K562 (cell line): Measurements from ENCODE around the gene PGD. TPM values are rescaled to one million over a fixed set of nuclear protein-coding genes. Genes with fewer than 3 reads are reported as not detected.

ENCODE experiments used
- ATAC-seq: fragments of 200-7000 bp; cut with Tn5 transposase; 3 replicates; pipeline ENCODE4 v1.9.1; 2020; ENCODE audit warnings: moderate library complexity
- BruUV-seq: library from RNA; stranded (reverse); fragments of 400-500 nt; replicated peaks from 2 replicates; lab custom pipeline; 2021; lab: Mats Ljungman, UMichigan
- CTCF ChIA-PET: fragments of 300-600 bp; formaldehyde crosslinking; extraction: SDS; loops from one replicate; lab custom pipeline; 2021; ENCODE audit warnings: low intra/inter-chr PET ratio; lab: Yijun Ruan, JAX
- POLR2A ChIA-PET: fragments of 300-600, 350-650 bp; sonication (Branson Sonifier 250); formaldehyde crosslinking; extraction: SDS; loops from one replicate; lab custom pipeline; 2021; ENCODE audit warnings: antibody characterized with exemption, inconsistent platforms; lab: Yijun Ruan, JAX
- DNase-seq, 4 experiments: peaks; one replicate each; pipeline versions ENCODE4 v3.0.0 to v3.0.0-alpha.2; 2011 to 2018; ENCODE audit warnings: low spot score in 3 of 4, mixed read lengths in 3 of 4; ENCODE audit errors: extremely low read depth in 1 of 4
- FAIRE-seq: peaks from 2 replicates; lab custom pipeline; 2011; peaks lifted over from hg19 to GRCh38; lab: Jason Lieb, UNC
- H2AFZ ChIP-seq: 2 replicates; pipeline ENCODE4 v1.6.0; 2011; ENCODE audit warnings: low read depth, low read length, control low read depth, inconsistent platforms
- H3K27ac ChIP-seq: fragments of 200-600 bp; 3 replicates; pipeline ENCODE4 v1.8.0; 2011; ENCODE audit warnings: low read depth, mild to moderate bottlenecking, control low read depth, inconsistent platforms, low read length, moderate library complexity, mixed read lengths; ENCODE audit errors: extremely low read depth
- H3K27me3 ChIP-seq, 2 experiments: fragments of 300-600 bp in 1 of 2; 2 replicates in 1 of 2; 3 replicates in 1 of 2; pipeline versions ENCODE4 v1.6.0 to v1.8.0; 2011; ENCODE audit warnings: inconsistent platforms in 2 of 2, low read length in 2 of 2, mild to moderate bottlenecking in 1 of 2, mixed read lengths in 1 of 2, moderate library complexity in 1 of 2; ENCODE audit not compliant: control insufficient read depth in 2 of 2, insufficient read depth in 2 of 2
- H3K36me3 ChIP-seq: fragments of 300-600 bp; 3 replicates; pipeline ENCODE4 v1.8.0; 2011; ENCODE audit warnings: mild to moderate bottlenecking, low read length, inconsistent platforms; ENCODE audit not compliant: control insufficient read depth, insufficient read depth
- H3K4me1 ChIP-seq, 2 experiments: fragments of 200-600 bp in 1 of 2; replicated peaks in 1 of 2; 2 replicates in 1 of 2; 3 replicates in 1 of 2; pipeline versions ENCODE4 v1.5.1 to v1.8.0; 2011; ENCODE audit warnings: inconsistent platforms in 2 of 2, low read length in 2 of 2, mild to moderate bottlenecking in 1 of 2, mixed read lengths in 1 of 2, moderate library complexity in 1 of 2; ENCODE audit not compliant: control insufficient read depth in 2 of 2, insufficient read depth in 2 of 2
- H3K4me2 ChIP-seq: 2 replicates; pipeline ENCODE4 v1.6.1; 2011; ENCODE audit warnings: low read length, control low read depth, inconsistent platforms, mixed read lengths; ENCODE audit not compliant: insufficient read depth
- H3K4me3 ChIP-seq: fragments of 200-600 bp; sonication (generic), shearing (Covaris generic); 2 replicates; pipeline ENCODE4 v1.5.1; 2016; ENCODE audit warnings: control low read depth, inconsistent platforms
- H3K79me2 ChIP-seq: fragments of 200-600 bp; 3 replicates; pipeline ENCODE4 v1.8.0; 2011; ENCODE audit warnings: low read length, inconsistent platforms; ENCODE audit not compliant: control insufficient read depth, insufficient read depth
- H3K9ac ChIP-seq, 2 experiments: 2 replicates each; pipeline versions ENCODE4 v1.6.0 to v1.6.1; 2011; ENCODE audit warnings: low read depth in 2 of 2, low read length in 2 of 2, control low read depth in 1 of 2, inconsistent platforms in 1 of 2, mild to moderate bottlenecking in 1 of 2, mixed read lengths in 1 of 2; ENCODE audit not compliant: insufficient read depth in 1 of 2
- H3K9me1 ChIP-seq: one replicate; pipeline ENCODE4 v1.6.0; 2011; ENCODE audit warnings: inconsistent platforms, mild to moderate bottlenecking, low read length, moderate library complexity; ENCODE audit not compliant: control insufficient read depth, insufficient read depth
- H3K9me3 ChIP-seq: replicated peaks from 2 replicates; pipeline ENCODE4 v1.5.1; 2011; ENCODE audit warnings: low read depth, low read length, inconsistent platforms; ENCODE audit not compliant: control insufficient read depth, insufficient read depth
- H4K20me1 ChIP-seq: replicated peaks from 2 replicates; pipeline ENCODE4 v1.6.1; 2011; ENCODE audit warnings: low read length, inconsistent platforms, mixed read lengths; ENCODE audit not compliant: control insufficient read depth, insufficient read depth
- CAMTA2 ChIP-seq: fragments of 250-450 bp; sonication (Bioruptor Pico); conservative IDR thresholded peaks from 2 replicates; pipeline ENCODE4 v1.5.1; 2022
- CUX1 ChIP-seq: fragments of 200-800 bp; sonication (Bioruptor generic); IDR thresholded peaks from 2 replicates; pipeline ENCODE4 v1.6.1; 2016; ENCODE audit warnings: missing genetic modification characterization, missing compliant biosample characterization
- KAT8 ChIP-seq: fragments of 450-650 bp; IDR thresholded peaks from 2 replicates; pipeline ENCODE4 v1.6.1; 2016; ENCODE audit warnings: low read depth, mild to moderate bottlenecking
- MLLT1 ChIP-seq, 2 experiments: fragments of 450-650 bp; IDR thresholded peaks; 2 replicates each; pipeline ENCODE4 v1.6.1; 2016
- NFE2 ChIP-seq: IDR thresholded peaks from 2 replicates; pipeline ENCODE4 v1.6.1; 2014; ENCODE audit warnings: antibody characterized with exemption, low read depth
- THAP7 ChIP-seq: fragments of 250-450 bp; sonication (Bioruptor Pico); IDR thresholded peaks from 2 replicates; pipeline ENCODE4 v1.5.0; 2021
- ZNF766 ChIP-seq: fragments of 200-800 bp; sonication (Bioruptor generic); conservative IDR thresholded peaks from 2 replicates; pipeline ENCODE4 v1.6.1; 2016; ENCODE audit warnings: missing genetic modification characterization, missing compliant biosample characterization
- ZNF79 ChIP-seq: fragments of 250-450 bp; sonication (Bioruptor Pico); IDR thresholded peaks from 2 replicates; pipeline ENCODE4 v1.4.0; 2020; ENCODE audit warnings: low read depth, mild to moderate bottlenecking, moderate library complexity
- whole genome bisulfite sequencing: fragments of 100-300 bp; shearing (Covaris generic); methylation state at CpG from one replicate; pipeline ENCODE4 v1.1.6; 2016; ENCODE audit warnings: low coverage, mixed read lengths; ENCODE audit not compliant: insufficient coverage; ENCODE audit errors: missing lambda C conversion rate; 5-methylcytosine and 5-hydroxymethylcytosine counted together
- in situ Hi-C: fragments of 300-500 bp; cut with MboI; formaldehyde crosslinking; loops from 4 replicates; pipeline ENCODE4 v1.15.0; 2018; ENCODE audit warnings: inconsistent platforms, mixed read lengths
- intact Hi-C: fragments of 100-400 bp; cut with micrococcal nuclease; formaldehyde crosslinking; loops from 2 replicates; pipeline ENCODE4 v1.14.2; 2022
- polyA plus RNA-seq, 8 experiments: library from polyadenylated mRNA; depleted of rRNA in 4 of 8; stranded (reverse) in 5 of 8; unstranded in 3 of 8; fragments of >200 nt; fragmentation: Nextera tagmentation in 2 of 8; fragmentation: Illumina TruSeq in 1 of 8; extraction: Ambion mirVana in 2 of 8; extraction: Trizol in 1 of 8; gene quantifications; 2 replicates each; pipeline versions ENCODE4 v1.2.1 to v1.2.3, GENCODE V29; 2011 to 2014; ENCODE audit warnings: inconsistent platforms in 1 of 8, missing spikeins in 1 of 8
- total RNA-seq, 7 experiments: library from RNA; depleted of rRNA in 6 of 7; stranded (reverse); fragments of >200 nt in 6 of 7; fragmentation: Illumina TruSeq in 2 of 7; extraction: Trizol in 2 of 7; gene quantifications; 2 replicates each; pipeline versions ENCODE4 v1.2.1 to v1.2.3, GENCODE V29; 2011 to 2021; ENCODE audit warnings: low replicate concordance in 1 of 7

PGD gene
- total and polyA plus RNA-seq, 9 of the 15 experiments (the other 6 are each of a cell fraction or from before 2014, with no cell fraction given): 177 to 542 (median 270) TPM

DNA sequence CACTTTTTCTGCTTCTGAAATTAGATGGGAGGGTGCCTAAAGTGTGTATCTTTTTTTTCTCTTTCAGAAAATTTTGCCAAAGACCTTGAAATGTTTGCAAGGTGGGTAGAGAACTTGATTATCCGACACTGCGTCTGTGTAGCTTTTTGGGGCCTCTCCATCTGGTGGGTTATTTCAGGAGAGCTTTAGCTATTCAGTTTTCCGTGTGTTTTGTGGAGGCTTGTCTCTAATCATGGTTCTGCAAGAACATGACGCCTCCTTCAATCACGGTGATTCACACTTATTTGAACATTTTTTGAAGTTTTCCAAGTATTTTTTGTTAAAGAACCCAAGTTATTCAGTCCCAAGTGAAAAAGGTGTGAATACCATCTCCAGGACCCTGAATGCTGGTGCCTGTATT lies 35.7 kb downstream of the PGD start:
- no peak overlapping the region for H2AFZ ChIP-seq
- ATAC-seq: no peak
- H3K4me1 ChIP-seq: peaks cover 9 to 17% of the 10 kb centered on the region in 2 experiments; a peak in 4 of 5 replicates
- no peak for TF ChIP-seq ZNF766
- CTCF ChIA-PET: no interaction called here
- no peak for DNase-seq
- H3K27ac ChIP-seq: no peak overlapping the region
- in situ Hi-C loops: loop anchor here (5.0 kb wide), 1 partner anchor 58 kb away; no protein-coding TSS in a partner anchor
- no peaks in the 10 kb centered on the region for H4K20me1 ChIP-seq
- no peak overlapping the region for H3K4me3 ChIP-seq
- 76% methylated on average over 5 of the region's 5 CpGs for WGBS
- no peak overlapping the region for H3K4me2 ChIP-seq
- H3K36me3 ChIP-seq: no peaks in the 10 kb centered on the region
- intact Hi-C loops: no loop called here
- peaks cover 12% of the 10 kb centered on the region; the same call in 2 of the 3 replicates for H3K79me2 ChIP-seq
- no TSS peak for BruUV-seq
- H3K9me1 ChIP-seq: peaks cover 3% of the 10 kb centered on the region
- POLR2A ChIA-PET: interaction anchor here (1.3 to 1.9 kb wide), 3 partner anchors 8 to 16 kb away, joined by 3 to 9 read pairs (median 4); partner anchors contain the start of gene CORT
- H3K27me3 ChIP-seq: no peaks in the 10 kb centered on the region
- H3K9ac ChIP-seq: no peak overlapping the region
- H3K9me3 ChIP-seq: no peaks in the 10 kb centered on the region
- no peak for FAIRE-seq

- FAIRE-seq (no peak), DNase-seq (no peak), ATAC-seq (no peak)
- in situ Hi-C loops (no loop called here), intact Hi-C loops (no loop called here)
- Histone ChIP-seq H3K4me3 (no peak overlapping the region), H4K20me1 (no peaks in the 10 kb centered on the region), H3K79me2 (no peaks in the 10 kb centered on the region), H3K27me3 (no peaks in the 10 kb centered on the region), H3K4me2 (no peak overlapping the region), H3K27ac (no peak overlapping the region), H3K4me1 (no peaks in the 10 kb centered on the region), H3K9me3 (no peaks in the 10 kb centered on the region), H3K9me1 (no peaks in the 10 kb centered on the region), H3K36me3 (no peaks in the 10 kb centered on the region), H2AFZ (no peak overlapping the region), H3K9ac (no peak overlapping the region)
- 75% methylated on average over 1 of the region's 1 CpG for WGBS
- no peak for TF ChIP-seq CUX1
- no peak for TF ChIP-seq CAMTA2 (CRISPR knock-in tag)
- no peak for TF ChIP-seq KAT8
- no peak for TF ChIP-seq ZNF79 (CRISPR knock-in tag)
- TF ChIP-seq THAP7 (CRISPR knock-in tag): no peak
- no peak for TF ChIP-seq NFE2
- no peak for TF ChIP-seq MLLT1 (IDR thresholded peaks at IDR 0.05)
- ChIA-PET POLR2A (interaction anchor here (1.0 to 1.5 kb wide), 3 partner anchors 35 to 62 kb away, joined by 3 to 4 read pairs (median 3); partner anchors contain the start of gene DFFA), CTCF (no interaction called here)
- BruUV-seq: no TSS peak
Measured at GRCh38 chr1:10437052-10437451, 38.2 kb downstream of the PGD start.
